Stimulated activated CD4-positive, alpha-beta T cell treated with anti-CD3 and anti-CD28 coated beads, Interleukin-12 subunit alpha, Interleukin-12 subunit beta, amount 100 ng/mL, for 4 hours (primary cell): ENCODE data around the gene PRSS37.
"Not testable (repeated sequence)": the region's sequence is repeated elsewhere in the genome, so short reads cannot be mapped to it uniquely, and the experiment has no call there.

Experiments used
- DNase-seq: peaks from one replicate; pipeline ENCODE4 v3.0.0-alpha.2; 2020

Gene PRSS37, protein sequence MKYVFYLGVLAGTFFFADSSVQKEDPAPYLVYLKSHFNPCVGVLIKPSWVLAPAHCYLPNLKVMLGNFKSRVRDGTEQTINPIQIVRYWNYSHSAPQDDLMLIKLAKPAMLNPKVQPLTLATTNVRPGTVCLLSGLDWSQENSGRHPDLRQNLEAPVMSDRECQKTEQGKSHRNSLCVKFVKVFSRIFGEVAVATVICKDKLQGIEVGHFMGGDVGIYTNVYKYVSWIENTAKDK

DNA sequence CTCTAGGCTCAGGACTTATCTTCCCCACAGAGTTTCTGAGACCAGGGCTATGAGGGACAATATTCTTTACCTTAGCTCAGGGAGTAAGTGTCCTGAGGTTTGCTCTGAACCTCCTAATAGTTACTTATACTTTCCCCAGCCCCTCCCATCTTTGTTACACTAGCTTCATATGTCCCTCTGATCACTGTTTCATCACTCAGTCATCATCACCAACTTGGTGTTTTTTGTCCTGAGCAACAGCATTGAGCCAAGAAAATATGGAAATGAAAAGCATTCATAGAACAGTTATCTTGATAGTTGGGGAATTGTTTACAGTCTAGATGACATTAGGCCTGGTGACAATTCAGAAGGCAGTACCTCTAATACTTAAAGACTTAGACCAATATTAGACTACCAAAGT is at the start of gene PRSS37:
Gene PRSS37, minus strand, starts transcription at position 101 of the 400 bp plus-strand sequence. CDS start 436 bp downstream, outside the sequence.
- no peak for DNase-seq

- DNase-seq: no peak
Measured at GRCh38 chr7:141889321-141889720, 48.0 kb upstream of the PRSS37 start.

DNA sequence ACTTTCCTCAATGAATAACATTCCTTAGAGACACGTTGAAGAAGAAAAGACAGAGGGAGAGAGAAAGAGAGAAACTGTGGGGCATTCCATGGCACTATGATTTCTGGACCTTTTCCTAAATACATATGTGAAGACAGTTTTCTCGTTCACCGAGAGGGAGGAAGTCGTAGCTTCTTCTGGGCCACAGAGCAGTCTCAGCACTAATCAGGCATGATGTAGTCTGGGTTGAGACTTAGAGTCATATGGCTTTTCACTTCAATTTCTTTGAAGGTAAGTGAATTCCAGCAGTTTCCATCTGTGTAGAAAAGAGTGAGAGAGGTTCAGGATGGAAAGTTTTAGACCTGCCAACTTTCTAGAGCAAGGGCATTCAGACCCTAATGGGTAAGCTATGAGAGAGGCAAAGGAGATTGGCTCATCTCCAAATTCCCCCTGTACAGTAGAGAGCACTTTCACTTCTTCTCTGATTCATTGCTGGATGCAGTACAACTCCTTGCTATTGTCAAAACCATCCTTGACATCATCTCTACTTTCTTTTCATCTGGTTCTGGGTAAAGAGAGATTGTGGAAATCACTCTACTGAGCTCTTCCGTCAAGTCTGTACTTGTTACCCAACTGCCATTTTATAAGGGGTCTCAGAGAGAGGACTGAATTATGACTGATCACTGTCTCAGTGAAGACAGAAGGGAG is 43.4 kb upstream of the PRSS37 start:
- DNase-seq: no peak

GRCh38 chr7:141880960-141881359 is 39.7 kb upstream of the PRSS37 start:
- DNase-seq: no peak

GRCh38 chr7:141877365-141877764 is 36.1 kb upstream of the PRSS37 start:
- DNase-seq: no peak

DNA sequence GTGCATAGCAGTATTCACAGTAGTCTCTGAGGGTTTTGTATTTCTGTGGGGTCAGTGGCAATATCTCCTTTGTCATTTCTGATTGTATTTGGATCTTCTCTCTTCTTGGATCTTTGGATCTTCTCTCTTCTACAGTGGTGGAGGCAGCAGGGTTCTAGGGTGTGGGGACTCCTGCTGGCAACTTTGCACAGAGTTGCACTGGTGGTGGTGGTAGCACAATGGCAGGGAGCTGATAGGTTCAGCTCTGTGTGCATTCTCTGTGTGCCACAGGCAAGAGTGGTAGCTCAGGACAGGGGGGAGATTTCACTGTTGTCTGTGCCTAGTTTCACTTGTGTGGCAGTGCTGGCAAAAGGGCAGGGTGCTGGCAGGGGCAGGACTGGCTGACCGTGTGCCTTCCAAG is 35.1 kb upstream of the PRSS37 start:
- no peak for DNase-seq

DNA sequence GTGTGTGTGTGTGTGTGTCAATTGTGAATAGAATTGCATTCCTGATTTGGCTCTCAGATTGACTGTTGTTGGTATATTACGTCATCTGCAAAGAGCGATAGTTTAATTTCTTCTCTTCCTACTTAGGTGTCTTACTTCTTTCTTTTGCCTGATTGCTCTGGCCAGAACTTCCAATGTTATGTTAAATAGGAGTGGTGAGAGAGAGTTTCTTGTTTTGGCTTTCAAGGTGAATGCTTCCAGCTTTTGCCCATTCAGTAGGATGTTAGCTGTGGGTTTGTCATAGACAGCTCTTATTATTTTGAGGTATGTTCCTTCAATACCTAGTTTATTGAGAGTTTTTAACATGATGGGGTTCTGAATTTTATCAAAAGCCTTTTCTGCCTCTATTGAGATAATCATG is 34.2 kb upstream of the PRSS37 start:
- DNase-seq: no peak

DNA sequence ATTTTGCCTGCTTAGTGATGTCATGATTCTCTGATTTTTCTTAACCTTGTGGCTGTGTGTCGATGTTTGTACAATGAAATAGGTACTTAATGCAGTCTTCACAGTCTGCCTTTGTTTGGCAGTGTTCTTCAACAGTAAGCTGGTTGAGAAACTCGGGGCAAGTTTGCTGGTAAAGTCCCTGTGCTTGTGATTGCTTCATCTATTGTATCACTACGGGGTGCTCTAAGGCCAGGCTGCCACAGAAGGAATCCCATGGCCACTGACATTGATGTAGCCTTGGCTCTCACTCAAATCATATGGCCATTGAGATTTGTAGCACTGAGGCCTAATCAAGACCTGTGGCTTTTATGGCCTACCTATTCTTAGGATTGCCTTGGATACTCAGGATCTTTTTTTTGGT is 33.5 kb upstream of the PRSS37 start:
- no peak for DNase-seq

DNA sequence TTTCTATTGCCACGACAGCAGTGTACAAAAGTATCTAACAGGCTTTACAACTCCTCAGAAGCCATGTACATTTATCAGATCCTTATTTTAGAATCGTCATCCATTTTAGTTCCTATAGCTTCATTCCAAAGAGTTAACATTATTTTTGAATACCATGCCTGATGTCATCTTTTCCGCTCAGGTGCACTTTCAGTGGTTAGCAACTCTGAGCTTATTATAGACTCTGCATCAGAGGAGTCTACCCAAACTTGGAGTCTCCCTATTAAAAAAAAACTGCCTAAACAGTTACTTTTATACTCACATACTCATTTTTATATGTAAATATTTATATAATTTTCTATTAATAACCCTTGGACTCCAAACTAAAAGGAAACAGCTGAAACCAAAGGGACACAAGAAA is 31.6 kb upstream of the PRSS37 start:
- no peak for DNase-seq

DNA sequence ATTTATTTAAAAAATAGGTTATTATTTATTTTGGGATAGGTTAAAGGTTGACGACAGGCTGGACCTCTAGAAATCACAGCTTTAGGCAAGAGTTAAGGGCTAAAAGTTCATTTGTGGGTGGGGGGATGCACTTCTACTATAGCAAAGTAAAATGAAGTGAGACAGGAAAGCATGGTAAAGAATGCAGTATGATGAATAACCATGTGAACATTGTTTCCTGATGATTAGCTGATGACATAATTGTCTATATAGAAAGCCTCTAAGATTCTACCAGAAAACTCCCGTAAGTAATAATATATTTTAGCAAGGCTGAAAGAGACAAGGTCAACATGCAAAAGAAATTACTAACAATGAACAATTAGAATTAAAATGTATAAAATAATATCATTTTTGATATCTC is 25.7 kb upstream of the PRSS37 start:
- DNase-seq: no peak

GRCh38 chr7:141864765-141865447 is 23.6 kb upstream of the PRSS37 start:
- no peak for DNase-seq

DNA sequence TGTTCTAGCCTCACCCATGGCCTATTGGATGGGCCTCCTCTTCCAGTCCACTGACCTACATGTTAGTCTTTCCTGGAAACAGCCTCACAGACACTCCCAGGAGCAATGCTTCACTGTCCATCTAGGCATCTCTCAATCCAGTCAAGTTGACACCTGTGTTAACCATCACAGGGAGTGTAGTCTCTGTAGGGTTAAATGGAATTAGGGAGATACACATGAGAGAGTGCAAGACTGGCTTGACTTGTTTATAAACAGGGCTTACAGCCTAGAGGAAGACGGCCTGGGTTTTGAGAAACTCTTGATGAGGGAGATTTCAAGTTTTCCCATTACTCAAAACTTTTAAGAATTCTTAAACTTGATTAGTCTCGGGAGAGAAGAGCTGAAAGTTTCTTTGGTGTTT is 18.9 kb upstream of the PRSS37 start:
- DNase-seq: no peak

DNA sequence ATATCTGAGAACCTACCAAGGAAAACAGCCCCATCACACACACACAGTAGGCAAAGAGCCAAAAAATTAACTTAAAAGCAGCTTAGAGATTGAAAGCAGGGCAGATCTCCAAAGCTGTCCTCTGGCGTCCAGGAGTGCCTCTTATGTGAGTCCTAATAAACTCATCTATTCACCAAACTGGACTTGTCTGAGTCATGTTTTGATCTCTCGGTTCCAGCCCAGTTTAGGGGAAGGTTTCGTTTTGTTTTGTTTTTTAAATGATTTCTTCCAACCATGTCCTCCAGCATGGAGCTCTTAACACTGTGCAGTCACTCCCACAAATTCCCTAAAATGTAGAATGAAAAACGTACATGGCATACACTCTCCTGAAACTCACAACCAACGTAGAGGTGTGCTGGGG is 6.7 kb upstream of the PRSS37 start:
- no peak for DNase-seq

GRCh38 chr7:141844256-141844655 is 3.0 kb upstream of the PRSS37 start:
- no peak for DNase-seq

GRCh38 chr7:141842904-141843303 is 1.6 kb upstream of the PRSS37 start:
- no peak for DNase-seq

DNA sequence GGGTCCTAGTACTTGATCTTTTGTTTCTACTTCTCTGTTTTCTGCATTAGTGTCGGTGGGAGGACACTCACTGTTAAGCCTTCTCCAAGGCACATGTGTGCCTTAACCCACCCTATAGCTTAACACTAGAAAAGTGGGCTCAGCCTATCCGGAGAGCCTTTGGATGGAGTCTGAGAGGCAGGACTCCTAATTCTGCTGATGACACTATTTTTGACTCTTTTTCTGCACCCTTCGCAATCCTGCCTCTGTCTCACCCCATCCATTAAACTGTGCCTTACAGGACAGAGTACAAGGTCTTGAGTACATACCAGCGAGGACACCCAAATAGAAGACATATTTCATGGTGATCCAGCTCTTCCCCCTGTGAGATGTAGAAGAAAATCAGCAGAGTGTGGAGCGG is 577 bp downstream of the PRSS37 start:
- DNase-seq: no peak

GRCh38 chr7:141839256-141839655 is 2.0 kb downstream of the PRSS37 start:
- no peak for DNase-seq

DNA sequence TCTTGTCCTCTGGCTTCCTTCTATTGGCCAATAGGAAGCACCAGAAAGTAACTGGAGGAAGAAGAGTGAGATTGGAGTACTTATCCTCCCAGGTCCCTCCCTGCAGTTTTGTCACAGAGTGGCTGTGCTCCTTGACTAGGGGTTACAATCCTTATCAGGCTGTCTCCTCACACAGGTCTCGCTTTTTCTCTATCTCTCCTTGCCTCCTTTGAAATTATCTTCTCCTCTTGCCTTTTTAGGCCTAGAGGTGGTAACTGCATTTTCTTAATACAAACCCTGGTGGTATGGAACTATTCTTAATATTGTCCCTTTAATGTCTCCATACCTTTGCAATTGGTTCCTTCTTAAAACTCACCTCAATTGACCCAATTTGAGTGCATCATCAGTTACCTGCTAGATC is 2.7 kb downstream of the PRSS37 start:
- DNase-seq: no peak

- no peak for DNase-seq
Measured at GRCh38 chr7:141837683-141838082, 3.6 kb downstream of the PRSS37 start.

GRCh38 chr7:141822432-141822831 is 18.9 kb downstream of the PRSS37 start:
- DNase-seq: not testable (repeated sequence)

DNA sequence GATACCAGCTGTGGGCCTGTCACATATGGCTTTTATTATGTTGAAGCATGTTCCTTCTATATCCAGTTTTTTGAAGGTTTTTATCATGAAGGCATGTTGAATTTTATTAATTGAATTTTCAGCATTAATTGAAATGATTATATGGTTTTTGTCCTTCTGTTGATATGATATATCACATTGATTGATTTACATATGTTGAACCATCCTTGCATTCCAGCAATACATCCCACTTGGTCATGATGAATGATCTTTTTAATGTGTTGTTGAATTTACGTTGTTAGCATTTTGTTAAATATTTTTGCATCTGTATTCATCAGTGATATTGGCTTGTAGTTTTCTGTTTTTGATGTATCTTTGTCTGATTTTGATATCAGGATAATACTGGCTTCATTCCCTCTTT is 21.2 kb downstream of the PRSS37 start:
- no peak for DNase-seq

DNA sequence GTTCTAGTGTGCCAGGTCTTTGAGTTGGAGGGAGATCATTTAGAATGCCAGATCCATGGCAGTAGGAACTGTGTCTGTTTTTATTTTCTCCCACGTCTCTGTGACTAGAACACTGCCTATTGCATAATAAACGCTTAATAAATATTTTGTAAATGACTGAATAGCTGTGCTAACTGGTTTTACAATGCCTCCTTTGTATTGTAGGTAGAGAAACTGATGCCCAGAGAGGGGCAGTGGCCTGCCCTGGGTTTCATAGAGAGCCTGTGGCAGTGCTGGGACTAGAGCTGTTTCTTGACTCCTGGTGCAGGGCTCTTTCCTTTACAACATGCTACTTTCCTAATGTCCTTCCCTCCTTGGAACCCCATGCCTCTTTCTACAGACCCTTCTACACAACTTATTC is 48.8 kb downstream of the PRSS37 start:
- no peak for DNase-seq

DNA sequence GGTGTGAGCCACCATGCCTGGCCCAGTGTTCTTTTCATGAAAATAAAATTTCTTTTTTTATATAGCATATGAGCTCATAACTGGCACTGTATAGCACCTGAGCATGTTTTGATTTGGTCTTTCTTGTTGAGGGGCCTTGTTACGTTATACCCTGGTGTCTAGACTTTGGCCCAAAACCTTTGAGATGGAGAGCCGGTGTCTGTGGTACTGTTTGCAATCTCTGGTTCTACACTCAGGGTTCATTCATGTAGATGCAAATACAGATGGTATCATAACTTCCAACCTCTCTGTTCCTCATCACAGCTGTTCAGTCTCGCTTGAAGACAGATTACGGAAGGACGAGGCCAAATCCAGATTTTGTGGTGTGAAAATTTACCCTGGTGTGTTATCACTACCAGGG is 51.4 kb downstream of the PRSS37 start, which contains the start of gene TAS2R5:
Gene TAS2R5, plus strand, starts transcription at position 301 of the 400 bp plus-strand sequence. CDS start 145 bp downstream, outside the sequence.
- no peak for DNase-seq

GRCh38 chr7:141788296-141788695 is 53.0 kb downstream of the PRSS37 start:
- DNase-seq: no peak
